HCT116 (cell line): ENCODE results near the gene FCMR. TPM values are rescaled to one million over a fixed set of nuclear protein-coding genes. Genes with fewer than 3 reads are reported as not detected.

Experiments
- ATAC-seq: fragments of 200-7000 bp; cut with Tn5 transposase; 2 replicates; pipeline ENCODE4 v1.9.1; 2020; ENCODE audit warnings: mild to moderate bottlenecking, moderate library complexity
- BruUV-seq: library from RNA; stranded (reverse); fragments of 400-500 nt; replicated peaks from 2 replicates; lab custom pipeline; 2021; lab: Mats Ljungman, UMichigan
- CTCF ChIA-PET: fragments of 300-600 bp; sonication (Branson Sonifier 250); formaldehyde crosslinking; loops from one replicate; lab custom pipeline; 2021; ENCODE audit warnings: antibody characterized with exemption; lab: Charles Lee
- POLR2A ChIA-PET: fragments of 300-600, 350-600 bp; sonication (Branson Sonifier 250); formaldehyde crosslinking; loops from one replicate; lab custom pipeline; 2021; ENCODE audit warnings: antibody characterized with exemption; lab: Charles Lee
- RAD21 ChIA-PET, 2 experiments: fragments of 300-600 bp; sonication (Branson Sonifier 250); formaldehyde crosslinking; loops; one replicate each; lab custom pipeline; 2023; ENCODE audit warnings: low total read pairs in 2 of 2; ENCODE audit not compliant: uncharacterized antibody in 2 of 2, unreplicated experiment in 2 of 2, low non-redundant PET in 1 of 2; lab: Charles Lee
- DNase-seq: peaks from one replicate; pipeline ENCODE4 v3.0.0-alpha.2; 2010; ENCODE audit warnings: low read depth, low spot score
- H2AFZ ChIP-seq: fragments of 200-600 bp; shearing (Covaris generic), sonication (generic); 2 replicates; pipeline ENCODE4 v1.6.1; 2017; ENCODE audit warnings: low read depth, mixed run types, mixed read lengths, antibody characterized with exemption, low read length; ENCODE audit not compliant: poor library complexity, severe bottlenecking
- H3K27ac ChIP-seq: 2 replicates; pipeline ENCODE4 v1.5.1; 2012; ENCODE audit warnings: low read depth, low read length
- H3K27me3 ChIP-seq: fragments of 200-600 bp; sonication (generic); 2 replicates; pipeline ENCODE4 v1.6.1; 2016; ENCODE audit warnings: mixed run types, low read length, mixed read lengths; ENCODE audit not compliant: insufficient read depth
- H3K36me3 ChIP-seq, 2 experiments: fragments of 200-500 bp in 1 of 2; fragments of 200-600 bp in 1 of 2; sonication (Bioruptor generic) in 1 of 2; sonication (generic) in 1 of 2; 2 replicates each; pipeline versions ENCODE4 v1.5.1 to v1.6.1; 2014 to 2016; ENCODE audit warnings: low read length in 2 of 2, inconsistent platforms in 1 of 2, mixed read lengths in 1 of 2, mixed run types in 1 of 2; ENCODE audit not compliant: insufficient read depth in 2 of 2, control insufficient read depth in 1 of 2
- H3K4me1 ChIP-seq, 2 experiments: fragments of 200-600 bp in 1 of 2; sonication (generic) in 1 of 2; 2 replicates each; pipeline versions ENCODE4 v1.5.1 to v1.6.1; 2012 to 2017; ENCODE audit warnings: low read length in 2 of 2, inconsistent platforms in 1 of 2, mild to moderate bottlenecking in 1 of 2, mixed read lengths in 1 of 2, mixed run types in 1 of 2, moderate library complexity in 1 of 2; ENCODE audit not compliant: insufficient read depth in 2 of 2, control insufficient read depth in 1 of 2
- H3K4me2 ChIP-seq: fragments of 200-600 bp; sonication (generic); 2 replicates; pipeline ENCODE4 v1.6.1; 2017; ENCODE audit warnings: mixed run types, low read length, mixed read lengths
- H3K4me3 ChIP-seq, 2 experiments: fragments of 200-600 bp in 1 of 2; sonication (generic) in 1 of 2; replicated peaks in 1 of 2; 2 replicates each; pipeline ENCODE4 v1.5.1; 2011 to 2016; ENCODE audit warnings: low read length in 2 of 2, control low read depth in 1 of 2, low read depth in 1 of 2, mild to moderate bottlenecking in 1 of 2, mixed read lengths in 1 of 2, mixed run types in 1 of 2
- H3K79me2 ChIP-seq: fragments of 200-600 bp; sonication (generic); 2 replicates; pipeline ENCODE4 v1.6.1; 2017; ENCODE audit warnings: mild to moderate bottlenecking, mixed run types, low read length, moderate library complexity, mixed read lengths; ENCODE audit not compliant: insufficient read depth
- H3K9ac ChIP-seq: fragments of 200-600 bp; sonication (generic); 2 replicates; pipeline ENCODE4 v1.6.1; 2016; ENCODE audit warnings: low read length, mixed read lengths
- H3K9me2 ChIP-seq: fragments of 200-600 bp; sonication (generic), shearing (Covaris generic); 2 replicates; pipeline ENCODE4 v1.6.1; 2017; ENCODE audit warnings: mixed run types, mild to moderate bottlenecking, moderate library complexity; ENCODE audit not compliant: insufficient read depth
- H3K9me3 ChIP-seq, 2 experiments: fragments of 200-500 bp in 1 of 2; fragments of 200-600 bp in 1 of 2; sonication (Bioruptor generic) in 1 of 2; sonication (generic) in 1 of 2; 2 replicates each; pipeline ENCODE4 v1.6.1; 2014 to 2017; ENCODE audit warnings: low read length in 2 of 2, mixed read lengths in 2 of 2, inconsistent platforms in 1 of 2, low read depth in 1 of 2, mild to moderate bottlenecking in 1 of 2, mixed run types in 1 of 2, moderate library complexity in 1 of 2; ENCODE audit not compliant: control insufficient read depth in 1 of 2, insufficient read depth in 1 of 2
- H4K20me1 ChIP-seq: fragments of 200-600 bp; sonication (generic), shearing (Covaris generic); 2 replicates; pipeline ENCODE4 v1.6.1; 2017; ENCODE audit warnings: mixed run types, mild to moderate bottlenecking, moderate library complexity; ENCODE audit not compliant: insufficient read depth
- CBX3 ChIP-seq: IDR thresholded peaks from 2 replicates; pipeline ENCODE4 v1.6.1; 2012; ENCODE audit warnings: low read depth
- CEBPB ChIP-seq: IDR thresholded peaks from 2 replicates; pipeline ENCODE4 v1.6.1; 2012; ENCODE audit warnings: low read depth
- EGR1 ChIP-seq: IDR thresholded peaks from 2 replicates; pipeline ENCODE4 v1.6.1; 2012; ENCODE audit warnings: low read depth
- ELF1 ChIP-seq: IDR thresholded peaks from 2 replicates; pipeline ENCODE4 v1.6.1; 2012; ENCODE audit warnings: low read depth, borderline replicate concordance
- EZH2 ChIP-seq: fragments of 200-600 bp; sonication (generic); IDR thresholded peaks from 2 replicates; pipeline ENCODE4 v1.6.1; 2017; ENCODE audit warnings: antibody characterized with exemption, mixed run types
- EZH2phosphoT487 ChIP-seq: fragments of 200-600 bp; IDR thresholded peaks from 2 replicates; pipeline ENCODE4 v1.6.1; 2018; ENCODE audit warnings: antibody characterized with exemption, borderline replicate concordance
- FOSL1 ChIP-seq: IDR thresholded peaks from 2 replicates; pipeline ENCODE4 v1.6.1; 2012; ENCODE audit warnings: low read depth
- JUND ChIP-seq: IDR thresholded peaks from 2 replicates; pipeline ENCODE4 v1.6.1; 2012
- POLR2A ChIP-seq: IDR thresholded peaks from 2 replicates; pipeline ENCODE4 v1.7.0; 2011; ENCODE audit warnings: borderline replicate concordance; ENCODE audit not compliant: insufficient read depth, insufficient read length; ENCODE audit errors: extremely low read depth
- RAD21 ChIP-seq: IDR thresholded peaks from 2 replicates; pipeline ENCODE4 v1.6.1; 2012; ENCODE audit warnings: low read depth, mild to moderate bottlenecking
- SIN3A ChIP-seq: IDR thresholded peaks from 2 replicates; pipeline ENCODE4 v1.6.1; 2012; ENCODE audit warnings: low read depth
- SP1 ChIP-seq: IDR thresholded peaks from 2 replicates; pipeline ENCODE4 v1.6.1; 2012; ENCODE audit warnings: low read depth
- TCF7L2 ChIP-seq: IDR thresholded peaks from 2 replicates; pipeline ENCODE4 v1.7.0; 2011; ENCODE audit warnings: borderline replicate concordance, inconsistent platforms; ENCODE audit not compliant: insufficient read depth, insufficient read length; ENCODE audit errors: extremely low read depth
- YY1 ChIP-seq: IDR thresholded peaks from 2 replicates; pipeline ENCODE4 v1.6.1; 2011; ENCODE audit warnings: low read length, low read depth, moderate library complexity, mild to moderate bottlenecking; ENCODE audit not compliant: insufficient replicate concordance; ENCODE audit errors: extremely low read depth
- ZFX ChIP-seq: fragments of 450-650 bp; IDR thresholded peaks from 2 replicates; pipeline ENCODE4 v1.6.1; 2017
- ZNF274 ChIP-seq: fragments of 200-500 bp; sonication (Bioruptor generic); IDR thresholded peaks from 2 replicates; pipeline ENCODE4 v1.6.1; 2014; ENCODE audit warnings: mild to moderate bottlenecking, low read depth, low read length, inconsistent platforms
- intact Hi-C: fragments of 100-400 bp; cut with micrococcal nuclease; formaldehyde crosslinking; loops from 2 replicates; pipeline ENCODE4 v1.10.0; 2022
- total RNA-seq: library from RNA; stranded (reverse); gene quantifications from one replicate; pipeline ENCODE4 v1.2.1, GENCODE V29; 2021; ENCODE audit not compliant: unreplicated experiment
- TF ChIP-seq, protein P1 (sequence below): IDR thresholded peaks from 2 replicates; pipeline ENCODE4 v1.6.1; 2012
- TF ChIP-seq, protein P2 (sequence below), 3 experiments: fragments of 200-600 bp in 1 of 3; sonication (generic) in 1 of 3; IDR thresholded peaks in 2 of 3; conservative IDR thresholded peaks in 1 of 3; 2 replicates each; pipeline ENCODE4 v1.5.1; 2012 to 2017; ENCODE audit warnings: low read depth in 2 of 3, low read length in 2 of 3, antibody characterized with exemption in 1 of 3, borderline replicate concordance in 1 of 3, control low read depth in 1 of 3, mild to moderate bottlenecking in 1 of 3, mixed read lengths in 1 of 3, mixed run types in 1 of 3, moderate library complexity in 1 of 3; ENCODE audit not compliant: insufficient read depth in 1 of 3
- TF ChIP-seq, protein P3 (sequence below): IDR thresholded peaks from 2 replicates; pipeline ENCODE4 v1.6.1; 2012

Gene FCMR
- total RNA-seq, 1 experiment from 2014 or later, result 0.61 TPM

DNA sequence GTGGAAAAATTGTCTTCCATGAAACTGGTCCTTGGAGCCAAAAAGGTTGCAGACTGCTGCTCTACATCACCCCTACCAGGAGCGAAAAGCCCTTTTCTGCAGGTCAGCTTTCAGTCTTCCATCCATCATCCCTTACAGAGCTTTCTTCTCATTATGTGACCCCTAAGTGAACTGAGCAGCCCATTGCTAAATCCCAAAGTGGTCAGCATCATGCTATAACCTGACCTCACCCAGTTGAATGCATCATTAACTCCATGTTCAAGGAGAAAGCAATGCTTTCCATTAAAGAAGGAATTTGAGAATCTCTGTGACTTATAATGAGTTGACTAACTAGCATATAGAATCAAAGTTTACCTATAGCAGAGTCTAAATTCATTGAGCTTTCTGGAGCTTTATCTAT is 34.9 kb downstream of the FCMR start:
- H3K27me3 ChIP-seq, result no peaks in the 10 kb centered on the region
- no peaks in the 10 kb centered on the region for H3K9me3 ChIP-seq
- no peak overlapping the region for H3K4me2 ChIP-seq
- no peaks in the 10 kb centered on the region for H3K36me3 ChIP-seq
- ChIA-PET RAD21 (no interaction called here), CTCF (no interaction called here), POLR2A (no interaction called here)
- no peaks in the 10 kb centered on the region for H3K79me2 ChIP-seq
- DNase-seq, result no peak
- TF ChIP-seq FOSL1 (no peak), EZH2phosphoT487 (no peak), JUND (no peak), EZH2 (no peak), YY1 (no peak), ZFX (no peak), TCF7L2 (no peak), POLR2A (no peak), SP1 (no peak), ZNF274 (no peak), CBX3 (no peak), EGR1 (no peak), SIN3A (no peak), CEBPB (no peak), RAD21 (no peak), ELF1 (no peak)
- TF ChIP-seq, protein P1, sequence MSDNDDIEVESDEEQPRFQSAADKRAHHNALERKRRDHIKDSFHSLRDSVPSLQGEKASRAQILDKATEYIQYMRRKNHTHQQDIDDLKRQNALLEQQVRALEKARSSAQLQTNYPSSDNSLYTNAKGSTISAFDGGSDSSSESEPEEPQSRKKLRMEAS, result no peak
- TF ChIP-seq, protein P2, sequence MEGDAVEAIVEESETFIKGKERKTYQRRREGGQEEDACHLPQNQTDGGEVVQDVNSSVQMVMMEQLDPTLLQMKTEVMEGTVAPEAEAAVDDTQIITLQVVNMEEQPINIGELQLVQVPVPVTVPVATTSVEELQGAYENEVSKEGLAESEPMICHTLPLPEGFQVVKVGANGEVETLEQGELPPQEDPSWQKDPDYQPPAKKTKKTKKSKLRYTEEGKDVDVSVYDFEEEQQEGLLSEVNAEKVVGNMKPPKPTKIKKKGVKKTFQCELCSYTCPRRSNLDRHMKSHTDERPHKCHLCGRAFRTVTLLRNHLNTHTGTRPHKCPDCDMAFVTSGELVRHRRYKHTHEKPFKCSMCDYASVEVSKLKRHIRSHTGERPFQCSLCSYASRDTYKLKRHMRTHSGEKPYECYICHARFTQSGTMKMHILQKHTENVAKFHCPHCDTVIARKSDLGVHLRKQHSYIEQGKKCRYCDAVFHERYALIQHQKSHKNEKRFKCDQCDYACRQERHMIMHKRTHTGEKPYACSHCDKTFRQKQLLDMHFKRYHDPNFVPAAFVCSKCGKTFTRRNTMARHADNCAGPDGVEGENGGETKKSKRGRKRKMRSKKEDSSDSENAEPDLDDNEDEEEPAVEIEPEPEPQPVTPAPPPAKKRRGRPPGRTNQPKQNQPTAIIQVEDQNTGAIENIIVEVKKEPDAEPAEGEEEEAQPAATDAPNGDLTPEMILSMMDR (IDR thresholded peaks at IDR 0.05 in 2 of 3, conservative IDR thresholded peaks at IDR 0.05 in 1 of 3; ENCODE audit: borderline replicate concordance in 1 of 3, insufficient read depth in 1 of 3, low read depth in 2 of 3, low read length in 2 of 3), result no peak
- TF ChIP-seq, protein P3, sequence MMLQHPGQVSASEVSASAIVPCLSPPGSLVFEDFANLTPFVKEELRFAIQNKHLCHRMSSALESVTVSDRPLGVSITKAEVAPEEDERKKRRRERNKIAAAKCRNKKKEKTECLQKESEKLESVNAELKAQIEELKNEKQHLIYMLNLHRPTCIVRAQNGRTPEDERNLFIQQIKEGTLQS, result no peak
- H3K9ac ChIP-seq, result no peak overlapping the region
- no peaks in the 10 kb centered on the region for H3K9me2 ChIP-seq
- ATAC-seq, result no peak
- H2AFZ ChIP-seq, result no peak overlapping the region
- no peak overlapping the region for H3K4me3 ChIP-seq
- no peaks in the 10 kb centered on the region for H3K4me1 ChIP-seq
- H4K20me1 ChIP-seq, result no peaks in the 10 kb centered on the region
- intact Hi-C loops, result no loop called here
- BruUV-seq, result no TSS peak
- H3K27ac ChIP-seq, result no peak overlapping the region
